IMR-90 (cell line): Measurements from ENCODE around the gene EFCC1.

Experiments used
- BHLHE40 ChIP-seq: fragments of 150-350 bp; IDR thresholded peaks from 2 replicates; pipeline ENCODE4 v1.6.1; 2016; ENCODE audit warnings: mild to moderate bottlenecking, low read depth, low read length
- MAZ ChIP-seq: IDR thresholded peaks from 2 replicates; pipeline ENCODE4 v1.6.1; 2012; ENCODE audit warnings: low read depth, mild to moderate bottlenecking, low read length, improper control_type of control experiment, moderate library complexity, borderline replicate concordance
- POLR2A ChIP-seq: IDR thresholded peaks from 2 replicates; pipeline ENCODE4 v1.6.1; 2012; ENCODE audit warnings: mild to moderate bottlenecking, low read depth, low read length
- SMC3 ChIP-seq: fragments of 150-350 bp; IDR thresholded peaks from 2 replicates; pipeline ENCODE4 v1.6.1; 2016; ENCODE audit warnings: low read depth, mild to moderate bottlenecking, antibody characterized with exemption, low read length, moderate library complexity
- TF ChIP-seq, protein P1 (sequence below): conservative IDR thresholded peaks from 2 replicates; pipeline ENCODE4 v1.5.1; 2012; ENCODE audit warnings: mild to moderate bottlenecking, low read depth, low read length, improper control_type of control experiment

DNA sequence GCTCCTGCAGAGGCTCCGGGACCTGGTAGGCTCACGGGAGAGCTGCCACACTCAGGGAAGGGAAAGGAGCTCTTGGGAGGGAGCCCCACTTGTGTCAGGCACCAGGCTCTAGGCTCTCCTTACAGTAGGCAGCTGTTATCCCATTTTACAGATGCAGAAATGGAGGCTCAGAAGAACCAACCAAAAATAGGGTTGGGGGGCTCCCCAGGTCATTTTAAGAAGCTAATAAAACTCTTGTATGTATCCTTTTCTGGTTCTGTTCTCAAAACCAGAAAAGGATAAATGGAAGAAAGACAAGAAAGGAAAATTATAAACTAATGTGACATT is 36.0 kb downstream of the EFCC1 start:
- TF ChIP-seq, protein P1, sequence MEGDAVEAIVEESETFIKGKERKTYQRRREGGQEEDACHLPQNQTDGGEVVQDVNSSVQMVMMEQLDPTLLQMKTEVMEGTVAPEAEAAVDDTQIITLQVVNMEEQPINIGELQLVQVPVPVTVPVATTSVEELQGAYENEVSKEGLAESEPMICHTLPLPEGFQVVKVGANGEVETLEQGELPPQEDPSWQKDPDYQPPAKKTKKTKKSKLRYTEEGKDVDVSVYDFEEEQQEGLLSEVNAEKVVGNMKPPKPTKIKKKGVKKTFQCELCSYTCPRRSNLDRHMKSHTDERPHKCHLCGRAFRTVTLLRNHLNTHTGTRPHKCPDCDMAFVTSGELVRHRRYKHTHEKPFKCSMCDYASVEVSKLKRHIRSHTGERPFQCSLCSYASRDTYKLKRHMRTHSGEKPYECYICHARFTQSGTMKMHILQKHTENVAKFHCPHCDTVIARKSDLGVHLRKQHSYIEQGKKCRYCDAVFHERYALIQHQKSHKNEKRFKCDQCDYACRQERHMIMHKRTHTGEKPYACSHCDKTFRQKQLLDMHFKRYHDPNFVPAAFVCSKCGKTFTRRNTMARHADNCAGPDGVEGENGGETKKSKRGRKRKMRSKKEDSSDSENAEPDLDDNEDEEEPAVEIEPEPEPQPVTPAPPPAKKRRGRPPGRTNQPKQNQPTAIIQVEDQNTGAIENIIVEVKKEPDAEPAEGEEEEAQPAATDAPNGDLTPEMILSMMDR = no peak
- TF ChIP-seq MAZ = no peak
- TF ChIP-seq BHLHE40 = no peak
- TF ChIP-seq POLR2A = no peak
- no peak for TF ChIP-seq SMC3
